BJ (cell line): ENCODE measurements around the gene CD63. TPM values are rescaled to one million over a fixed set of nuclear protein-coding genes. Genes with fewer than 3 reads are reported as not detected.
A peak's percentile ranks its signal among the peaks of the same experiment; 100 is the strongest.

ENCODE experiments used
- CTCF ChIA-PET: fragments of 350-600 bp; formaldehyde crosslinking; extraction: SDS; loops from one replicate; lab custom pipeline; 2021; ENCODE audit warnings: antibody characterized with exemption, inconsistent platforms; lab: Yijun Ruan, JAX
- POLR2A ChIA-PET: fragments of 300-600 bp; sonication (Branson Sonifier 250); formaldehyde crosslinking; extraction: SDS; loops from one replicate; lab custom pipeline; 2021; ENCODE audit warnings: antibody characterized with exemption; lab: Charles Lee
- DNase-seq: peaks from one replicate; pipeline ENCODE4 v3.0.0-alpha.2; 2011; ENCODE audit warnings: low read depth
- H3K27me3 ChIP-seq: 2 replicates; pipeline ENCODE4 v1.6.0; 2011; ENCODE audit warnings: low read length; ENCODE audit not compliant: control insufficient read depth, insufficient read depth
- H3K36me3 ChIP-seq: 2 replicates; pipeline ENCODE4 v1.5.1; 2011; ENCODE audit warnings: low read length; ENCODE audit not compliant: control insufficient read depth, insufficient read depth
- H3K4me3 ChIP-seq: 2 replicates; pipeline ENCODE4 v1.5.1; 2011; ENCODE audit warnings: low read depth, mild to moderate bottlenecking, control low read depth, low read length
- polyA plus RNA-seq: library from polyadenylated mRNA; depleted of rRNA; stranded (reverse); fragments of >200 nt; gene quantifications from 2 replicates; pipeline ENCODE4 v1.2.3, GENCODE V29; 2011
- TF ChIP-seq, protein P1 (sequence below): IDR thresholded peaks from 2 replicates; pipeline ENCODE4 v1.5.1; 2011; ENCODE audit warnings: low read depth, mild to moderate bottlenecking, control low read depth, inconsistent platforms, low read length, moderate library complexity; ENCODE audit not compliant: insufficient read depth

Gene CD63
- polyA plus RNA-seq, 1 experiment: 974 TPM

DNA sequence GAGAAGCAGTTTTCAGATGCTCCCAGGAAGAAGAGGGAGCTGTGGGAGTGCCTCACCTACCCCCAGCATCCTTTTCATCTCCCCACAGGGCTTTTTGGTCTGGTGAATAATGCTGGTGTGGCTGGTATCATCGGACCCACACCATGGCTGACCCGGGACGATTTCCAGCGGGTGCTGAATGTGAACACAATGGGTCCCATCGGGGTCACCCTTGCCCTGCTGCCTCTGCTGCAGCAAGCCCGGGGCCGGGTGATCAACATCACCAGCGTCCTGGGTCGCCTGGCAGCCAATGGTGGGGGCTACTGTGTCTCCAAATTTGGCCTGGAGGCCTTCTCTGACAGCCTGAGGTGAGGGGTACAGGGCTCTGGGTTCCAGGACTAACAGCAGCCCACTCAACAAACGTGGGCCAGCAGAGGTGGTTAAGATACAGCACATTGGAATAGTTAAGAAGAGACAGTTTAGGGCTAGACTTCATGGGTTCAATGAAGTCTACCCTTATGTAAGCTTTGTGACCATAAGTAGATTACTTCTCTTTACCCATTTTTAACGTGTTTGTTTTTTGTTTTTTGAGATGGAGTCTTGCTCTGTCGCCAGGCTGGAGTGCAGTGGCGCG lies 7.1 kb downstream of the CD63 start:
- no peak overlapping the region for H3K4me3 ChIP-seq
- CTCF ChIA-PET: interaction anchor here (1.0 to 4.5 kb wide), 9 partner anchors 8 to 75 kb away, joined by 3 to 42 read pairs (median 13); partner anchors contain the start of genes CD63 and ITGA7
- TF ChIP-seq, protein P1, sequence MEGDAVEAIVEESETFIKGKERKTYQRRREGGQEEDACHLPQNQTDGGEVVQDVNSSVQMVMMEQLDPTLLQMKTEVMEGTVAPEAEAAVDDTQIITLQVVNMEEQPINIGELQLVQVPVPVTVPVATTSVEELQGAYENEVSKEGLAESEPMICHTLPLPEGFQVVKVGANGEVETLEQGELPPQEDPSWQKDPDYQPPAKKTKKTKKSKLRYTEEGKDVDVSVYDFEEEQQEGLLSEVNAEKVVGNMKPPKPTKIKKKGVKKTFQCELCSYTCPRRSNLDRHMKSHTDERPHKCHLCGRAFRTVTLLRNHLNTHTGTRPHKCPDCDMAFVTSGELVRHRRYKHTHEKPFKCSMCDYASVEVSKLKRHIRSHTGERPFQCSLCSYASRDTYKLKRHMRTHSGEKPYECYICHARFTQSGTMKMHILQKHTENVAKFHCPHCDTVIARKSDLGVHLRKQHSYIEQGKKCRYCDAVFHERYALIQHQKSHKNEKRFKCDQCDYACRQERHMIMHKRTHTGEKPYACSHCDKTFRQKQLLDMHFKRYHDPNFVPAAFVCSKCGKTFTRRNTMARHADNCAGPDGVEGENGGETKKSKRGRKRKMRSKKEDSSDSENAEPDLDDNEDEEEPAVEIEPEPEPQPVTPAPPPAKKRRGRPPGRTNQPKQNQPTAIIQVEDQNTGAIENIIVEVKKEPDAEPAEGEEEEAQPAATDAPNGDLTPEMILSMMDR: no peak

DNA sequence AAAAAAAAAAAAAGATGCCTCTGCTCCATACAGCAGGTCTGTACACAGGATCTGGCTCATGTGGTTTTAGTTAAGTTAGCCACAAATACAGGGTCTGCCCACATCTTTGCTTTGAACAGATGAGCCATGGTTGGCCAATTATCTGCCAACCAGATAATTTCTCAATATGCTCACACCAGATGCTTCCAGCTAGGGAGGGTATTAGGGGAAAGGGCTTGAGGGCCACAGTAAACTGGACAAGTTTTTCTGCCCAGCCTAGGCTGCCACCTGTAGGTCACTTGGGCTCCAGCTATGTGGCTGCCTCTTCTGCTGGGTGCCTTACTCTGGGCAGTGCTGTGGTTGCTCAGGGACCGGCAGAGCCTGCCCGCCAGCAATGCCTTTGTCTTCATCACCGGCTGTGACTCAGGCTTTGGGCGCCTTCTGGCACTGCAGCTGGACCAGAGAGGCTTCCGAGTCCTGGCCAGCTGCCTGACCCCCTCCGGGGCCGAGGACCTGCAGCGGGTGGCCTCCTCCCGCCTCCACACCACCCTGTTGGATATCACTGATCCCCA lies 7.8 kb downstream of the CD63 start:
- Histone ChIP-seq H3K27me3 (no peaks in the 10 kb centered on the region), H3K36me3 (peaks cover 20% of the 10 kb centered on the region), H3K4me3 (no peak overlapping the region)
- ChIA-PET POLR2A (interaction anchor here (0.8 kb wide), 1 partner anchor 26 kb away, joined by 12 read pairs; no protein-coding TSS in a partner anchor), CTCF (interaction anchor here (1.0 to 4.5 kb wide), 11 partner anchors 9 to 218 kb away, joined by 3 to 26 read pairs (median 4); partner anchors contain the start of genes CD63 and ITGA7)
- TF ChIP-seq, protein P1: peak; percentile 69
- no peak for DNase-seq

More for the DNA sequence above, 7.1 kb downstream of the CD63 start:
- POLR2A ChIA-PET: interaction anchor here (0.8 kb wide), 1 partner anchor 25 kb away, joined by 12 read pairs; no protein-coding TSS in a partner anchor
- DNase-seq: no peak
- Histone ChIP-seq H3K27me3 (no peaks in the 10 kb centered on the region), H3K36me3 (peaks cover 23% of the 10 kb centered on the region)

DNA sequence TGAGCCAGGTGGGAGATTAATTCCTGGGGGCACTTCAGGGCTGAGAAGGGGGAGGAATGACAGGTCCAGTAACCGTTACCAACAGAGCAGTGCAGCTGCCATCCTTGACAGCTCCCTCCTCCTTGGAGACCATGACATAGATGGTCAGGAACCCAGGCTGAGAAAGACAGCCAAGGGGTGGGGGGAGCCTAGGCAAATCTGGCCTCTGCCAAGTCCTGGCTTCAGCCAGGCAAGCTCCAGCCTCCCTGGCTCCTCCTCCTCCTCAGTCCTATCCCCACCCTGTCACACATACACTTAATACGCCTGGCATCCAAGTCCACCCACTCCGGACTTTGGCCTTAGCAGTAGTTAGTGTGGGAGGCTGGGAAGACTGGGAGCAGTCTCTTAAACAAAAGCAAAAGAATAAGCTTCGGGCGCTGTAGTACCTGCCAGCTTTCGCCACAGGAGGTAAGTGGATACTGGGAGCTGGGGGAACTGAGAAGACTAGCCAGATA lies 8.7 kb downstream of the CD63 start, which contains the start of gene RDH5:
RDH5 (plus strand) TSS at position 323 of the 494 bp plus-strand sequence. CDS start 792 bp downstream, outside the sequence.
- Histone ChIP-seq H3K4me3 (no peak within 1 kb of the TSS), H3K36me3 (peaks cover 15% of the 10 kb centered on the region), H3K27me3 (no peaks in the 10 kb centered on the region)
- ChIA-PET CTCF (interaction anchor here (0.7 to 4.5 kb wide), 10 partner anchors 8 to 219 kb away, joined by 3 to 26 read pairs (median 6); partner anchors contain the start of gene CD63), POLR2A (interaction anchor here (0.6 to 0.7 kb wide), 2 partner anchors 9 to 85 kb away, joined by 3 to 5 read pairs; partner anchors contain the start of gene CD63)
- DNase-seq: no peak
- TF ChIP-seq, protein P1: no peak

DNA sequence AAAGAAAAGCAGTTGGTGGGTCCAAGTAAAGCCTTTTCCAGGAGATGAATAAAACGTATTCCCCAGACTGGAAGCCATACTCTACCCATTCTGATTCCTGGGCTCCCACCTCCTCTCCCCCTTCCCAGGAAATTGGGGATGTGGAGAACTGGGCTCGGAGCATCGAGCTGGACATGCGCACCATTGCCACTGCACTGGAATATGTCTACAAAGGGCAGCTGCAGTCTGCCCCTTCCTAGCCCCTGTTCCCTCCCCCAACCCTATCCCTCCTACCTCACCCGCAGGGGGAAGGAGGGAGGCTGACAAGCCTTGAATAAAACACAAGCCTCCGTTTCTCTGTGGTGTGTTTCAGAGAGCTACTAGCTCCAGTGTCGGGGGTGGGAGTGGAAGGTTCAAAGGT lies 9.4 kb downstream of the CD63 start:
- ChIA-PET CTCF (interaction anchor here (1.3 to 4.5 kb wide), 6 partner anchors 10 to 72 kb away, joined by 4 to 26 read pairs (median 18); partner anchors contain the start of gene CD63), POLR2A (interaction anchor here (0.7 kb wide), 1 partner anchor 9 kb away, joined by 3 read pairs; the partner anchor contains the start of gene CD63)
- DNase-seq: no peak
- Histone ChIP-seq H3K36me3 (peaks cover 10% of the 10 kb centered on the region), H3K4me3 (no peak overlapping the region), H3K27me3 (no peaks in the 10 kb centered on the region)
- TF ChIP-seq, protein P1: no peak
